K562 (cell line): Measurements from ENCODE around the gene L3MBTL3. TPM values are rescaled to one million over a fixed set of nuclear protein-coding genes. Genes with fewer than 3 reads are reported as not detected.

Experiments used
- ATAC-seq: fragments of 200-7000 bp; cut with Tn5 transposase; 3 replicates; pipeline ENCODE4 v1.9.1; 2020; ENCODE audit warnings: moderate library complexity
- BruUV-seq: library from RNA; stranded (reverse); fragments of 400-500 nt; replicated peaks from 2 replicates; lab custom pipeline; 2021; lab: Mats Ljungman, UMichigan
- CTCF ChIA-PET: fragments of 300-600 bp; formaldehyde crosslinking; extraction: SDS; loops from one replicate; lab custom pipeline; 2021; ENCODE audit warnings: low intra/inter-chr PET ratio; lab: Yijun Ruan, JAX
- POLR2A ChIA-PET: fragments of 300-600, 350-650 bp; sonication (Branson Sonifier 250); formaldehyde crosslinking; extraction: SDS; loops from one replicate; lab custom pipeline; 2021; ENCODE audit warnings: antibody characterized with exemption, inconsistent platforms; lab: Yijun Ruan, JAX
- DNase-seq, 4 experiments: peaks; one replicate each; pipeline versions ENCODE4 v3.0.0 to v3.0.0-alpha.2; 2011 to 2018; ENCODE audit warnings: low spot score in 3 of 4, mixed read lengths in 3 of 4; ENCODE audit errors: extremely low read depth in 1 of 4
- FAIRE-seq: peaks from 2 replicates; lab custom pipeline; 2011; peaks lifted over from hg19 to GRCh38; lab: Jason Lieb, UNC
- H2AFZ ChIP-seq: 2 replicates; pipeline ENCODE4 v1.6.0; 2011; ENCODE audit warnings: low read depth, low read length, control low read depth, inconsistent platforms
- H3K27ac ChIP-seq: fragments of 200-600 bp; 3 replicates; pipeline ENCODE4 v1.8.0; 2011; ENCODE audit warnings: low read depth, mild to moderate bottlenecking, control low read depth, inconsistent platforms, low read length, moderate library complexity, mixed read lengths; ENCODE audit errors: extremely low read depth
- H3K27me3 ChIP-seq, 2 experiments: fragments of 300-600 bp in 1 of 2; 2 replicates in 1 of 2; 3 replicates in 1 of 2; pipeline versions ENCODE4 v1.6.0 to v1.8.0; 2011; ENCODE audit warnings: inconsistent platforms in 2 of 2, low read length in 2 of 2, mild to moderate bottlenecking in 1 of 2, mixed read lengths in 1 of 2, moderate library complexity in 1 of 2; ENCODE audit not compliant: control insufficient read depth in 2 of 2, insufficient read depth in 2 of 2
- H3K36me3 ChIP-seq: fragments of 300-600 bp; 3 replicates; pipeline ENCODE4 v1.8.0; 2011; ENCODE audit warnings: mild to moderate bottlenecking, low read length, inconsistent platforms; ENCODE audit not compliant: control insufficient read depth, insufficient read depth
- H3K4me1 ChIP-seq, 2 experiments: fragments of 200-600 bp in 1 of 2; replicated peaks in 1 of 2; 2 replicates in 1 of 2; 3 replicates in 1 of 2; pipeline versions ENCODE4 v1.5.1 to v1.8.0; 2011; ENCODE audit warnings: inconsistent platforms in 2 of 2, low read length in 2 of 2, mild to moderate bottlenecking in 1 of 2, mixed read lengths in 1 of 2, moderate library complexity in 1 of 2; ENCODE audit not compliant: control insufficient read depth in 2 of 2, insufficient read depth in 2 of 2
- H3K4me2 ChIP-seq: 2 replicates; pipeline ENCODE4 v1.6.1; 2011; ENCODE audit warnings: low read length, control low read depth, inconsistent platforms, mixed read lengths; ENCODE audit not compliant: insufficient read depth
- H3K4me3 ChIP-seq: fragments of 200-600 bp; sonication (generic), shearing (Covaris generic); 2 replicates; pipeline ENCODE4 v1.5.1; 2016; ENCODE audit warnings: control low read depth, inconsistent platforms
- H3K79me2 ChIP-seq: fragments of 200-600 bp; 3 replicates; pipeline ENCODE4 v1.8.0; 2011; ENCODE audit warnings: low read length, inconsistent platforms; ENCODE audit not compliant: control insufficient read depth, insufficient read depth
- H3K9ac ChIP-seq, 2 experiments: 2 replicates each; pipeline versions ENCODE4 v1.6.0 to v1.6.1; 2011; ENCODE audit warnings: low read depth in 2 of 2, low read length in 2 of 2, control low read depth in 1 of 2, inconsistent platforms in 1 of 2, mild to moderate bottlenecking in 1 of 2, mixed read lengths in 1 of 2; ENCODE audit not compliant: insufficient read depth in 1 of 2
- H3K9me1 ChIP-seq: one replicate; pipeline ENCODE4 v1.6.0; 2011; ENCODE audit warnings: inconsistent platforms, mild to moderate bottlenecking, low read length, moderate library complexity; ENCODE audit not compliant: control insufficient read depth, insufficient read depth
- H3K9me3 ChIP-seq: replicated peaks from 2 replicates; pipeline ENCODE4 v1.5.1; 2011; ENCODE audit warnings: low read depth, low read length, inconsistent platforms; ENCODE audit not compliant: control insufficient read depth, insufficient read depth
- H4K20me1 ChIP-seq: replicated peaks from 2 replicates; pipeline ENCODE4 v1.6.1; 2011; ENCODE audit warnings: low read length, inconsistent platforms, mixed read lengths; ENCODE audit not compliant: control insufficient read depth, insufficient read depth
- MCM7 ChIP-seq, 2 experiments: fragments of 450-650 bp; IDR thresholded peaks; 2 replicates each; pipeline ENCODE4 v1.6.1; 2016 to 2018
- ZNF212 ChIP-seq: fragments of 450-650 bp; formaldehyde crosslinking; IDR thresholded peaks from 2 replicates; pipeline ENCODE4 v1.4.0; 2020; ENCODE audit warnings: mild to moderate bottlenecking
- WGBS: fragments of 100-300 bp; shearing (Covaris generic); methylation state at CpG from one replicate; pipeline ENCODE4 v1.1.6; 2016; ENCODE audit warnings: low coverage, mixed read lengths; ENCODE audit not compliant: insufficient coverage; ENCODE audit errors: missing lambda C conversion rate; 5-methylcytosine and 5-hydroxymethylcytosine counted together
- in situ Hi-C: fragments of 300-500 bp; cut with MboI; formaldehyde crosslinking; loops from 4 replicates; pipeline ENCODE4 v1.15.0; 2018; ENCODE audit warnings: inconsistent platforms, mixed read lengths
- intact Hi-C: fragments of 100-400 bp; cut with micrococcal nuclease; formaldehyde crosslinking; loops from 2 replicates; pipeline ENCODE4 v1.14.2; 2022
- polyA plus RNA-seq, 8 experiments: library from polyadenylated mRNA; depleted of rRNA in 4 of 8; stranded (reverse) in 5 of 8; unstranded in 3 of 8; fragments of >200 nt; fragmentation: Nextera tagmentation in 2 of 8; fragmentation: Illumina TruSeq in 1 of 8; extraction: Ambion mirVana in 2 of 8; extraction: Trizol in 1 of 8; gene quantifications; 2 replicates each; pipeline versions ENCODE4 v1.2.1 to v1.2.3, GENCODE V29; 2011 to 2014; ENCODE audit warnings: inconsistent platforms in 1 of 8, missing spikeins in 1 of 8
- total RNA-seq, 7 experiments: library from RNA; depleted of rRNA in 6 of 7; stranded (reverse); fragments of >200 nt in 6 of 7; fragmentation: Illumina TruSeq in 2 of 7; extraction: Trizol in 2 of 7; gene quantifications; 2 replicates each; pipeline versions ENCODE4 v1.2.1 to v1.2.3, GENCODE V29; 2011 to 2021; ENCODE audit warnings: low replicate concordance in 1 of 7
- TF ChIP-seq, protein P1 (sequence below): IDR thresholded peaks from 2 replicates; pipeline ENCODE4 v1.6.1; 2016; ENCODE audit warnings: missing genetic modification characterization, missing compliant biosample characterization

Gene L3MBTL3
- total and polyA plus RNA-seq, 9 of the 15 experiments (the other 6 are each of a cell fraction or from before 2014, with no cell fraction given): 0.83 to 6.9 (median 5.4) TPM

DNA sequence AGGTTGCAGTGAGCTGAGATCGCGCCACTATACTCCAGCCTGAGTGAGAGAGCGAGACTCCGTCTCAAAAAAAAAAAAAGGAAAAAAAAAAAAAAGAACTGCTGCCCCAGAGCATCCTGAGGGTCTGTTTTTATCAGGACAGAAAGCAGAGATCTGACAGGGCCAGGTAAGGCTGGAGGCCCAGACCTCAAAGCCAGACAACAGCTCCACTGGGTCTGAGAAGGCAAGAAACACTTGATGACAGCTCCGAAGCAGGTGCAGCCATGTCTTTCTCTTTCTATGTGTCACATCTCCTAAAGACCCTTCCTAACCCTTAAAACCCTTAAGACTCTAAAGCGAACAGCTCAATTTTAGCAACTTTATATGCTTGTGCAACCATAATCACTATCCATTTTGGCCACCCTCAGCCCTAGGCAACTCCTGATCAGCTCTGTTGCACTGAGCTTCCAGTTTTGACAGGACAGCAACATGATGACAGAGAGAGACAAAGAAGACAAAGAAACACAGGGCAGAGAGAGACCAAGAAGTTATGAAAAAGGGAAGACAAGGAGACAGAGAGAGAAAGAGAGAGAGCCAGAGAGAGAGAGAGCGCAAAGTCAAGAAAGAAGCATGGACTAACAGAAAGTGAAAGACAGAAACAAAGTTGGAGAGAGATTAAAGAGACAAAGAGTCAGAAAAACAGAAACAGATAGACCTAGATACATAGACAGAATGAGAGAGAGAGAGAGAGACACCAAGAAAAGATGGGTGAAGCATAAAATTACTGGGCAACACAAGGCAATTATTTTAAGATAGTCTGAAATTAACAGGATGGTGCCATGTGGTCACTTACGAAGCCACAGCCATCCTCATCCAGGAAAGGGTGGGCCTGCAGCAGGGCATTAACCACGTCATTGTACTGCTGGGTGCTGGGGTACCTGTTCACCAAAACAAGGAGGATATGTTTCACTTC lies 165.2 kb downstream of the L3MBTL3 start:
- Histone ChIP-seq H3K4me2 (peak overlapping the region; percentile 16; the same call in 1 of the 2 replicates), H3K36me3 (no peaks in the 10 kb centered on the region), H3K4me1 (no peaks in the 10 kb centered on the region; a peak in 1 of 5 replicates), H3K9me1 (no peaks in the 10 kb centered on the region), H3K27ac (no peak overlapping the region), H3K4me3 (no peak overlapping the region), H3K27me3 (no peaks in the 10 kb centered on the region; a peak in 1 of 5 replicates), H3K9me3 (no peaks in the 10 kb centered on the region), H4K20me1 (no peaks in the 10 kb centered on the region), H3K79me2 (no peaks in the 10 kb centered on the region), H2AFZ (peak overlapping the region; percentile 78), H3K9ac (no peak overlapping the region)
- POLR2A ChIA-PET: interaction anchor here (0.6 kb wide), 1 partner anchor 1664 kb away, joined by 3 read pairs; no protein-coding TSS in a partner anchor
- BruUV-seq: no TSS peak
- peak in 1 of 2 experiments; percentile 62; a peak in 1 of 4 replicates for TF ChIP-seq MCM7 (IDR thresholded peaks at IDR 0.05)
- TF ChIP-seq ZNF212 (CRISPR knock-in tag): no peak
- TF ChIP-seq, protein P1, sequence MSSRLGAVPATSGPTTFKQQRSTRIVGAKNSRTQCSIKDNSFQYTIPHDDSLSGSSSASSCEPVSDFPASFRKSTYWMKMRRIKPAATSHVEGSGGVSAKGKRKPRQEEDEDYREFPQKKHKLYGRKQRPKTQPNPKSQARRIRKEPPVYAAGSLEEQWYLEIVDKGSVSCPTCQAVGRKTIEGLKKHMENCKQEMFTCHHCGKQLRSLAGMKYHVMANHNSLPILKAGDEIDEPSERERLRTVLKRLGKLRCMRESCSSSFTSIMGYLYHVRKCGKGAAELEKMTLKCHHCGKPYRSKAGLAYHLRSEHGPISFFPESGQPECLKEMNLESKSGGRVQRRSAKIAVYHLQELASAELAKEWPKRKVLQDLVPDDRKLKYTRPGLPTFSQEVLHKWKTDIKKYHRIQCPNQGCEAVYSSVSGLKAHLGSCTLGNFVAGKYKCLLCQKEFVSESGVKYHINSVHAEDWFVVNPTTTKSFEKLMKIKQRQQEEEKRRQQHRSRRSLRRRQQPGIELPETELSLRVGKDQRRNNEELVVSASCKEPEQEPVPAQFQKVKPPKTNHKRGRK: peak; percentile 37; the same call in 1 of the 2 replicates
- WGBS: 11% methylated on average over 5 of the region's 9 CpGs
- DNase-seq (no peak), FAIRE-seq (no peak), ATAC-seq (peak; percentile 49)
- in situ Hi-C loops: no loop called here
- intact Hi-C loops: no loop called here
- CTCF ChIA-PET: no interaction called here
